Measurements from ENCODE around the gene ZDHHC1.

DNA sequence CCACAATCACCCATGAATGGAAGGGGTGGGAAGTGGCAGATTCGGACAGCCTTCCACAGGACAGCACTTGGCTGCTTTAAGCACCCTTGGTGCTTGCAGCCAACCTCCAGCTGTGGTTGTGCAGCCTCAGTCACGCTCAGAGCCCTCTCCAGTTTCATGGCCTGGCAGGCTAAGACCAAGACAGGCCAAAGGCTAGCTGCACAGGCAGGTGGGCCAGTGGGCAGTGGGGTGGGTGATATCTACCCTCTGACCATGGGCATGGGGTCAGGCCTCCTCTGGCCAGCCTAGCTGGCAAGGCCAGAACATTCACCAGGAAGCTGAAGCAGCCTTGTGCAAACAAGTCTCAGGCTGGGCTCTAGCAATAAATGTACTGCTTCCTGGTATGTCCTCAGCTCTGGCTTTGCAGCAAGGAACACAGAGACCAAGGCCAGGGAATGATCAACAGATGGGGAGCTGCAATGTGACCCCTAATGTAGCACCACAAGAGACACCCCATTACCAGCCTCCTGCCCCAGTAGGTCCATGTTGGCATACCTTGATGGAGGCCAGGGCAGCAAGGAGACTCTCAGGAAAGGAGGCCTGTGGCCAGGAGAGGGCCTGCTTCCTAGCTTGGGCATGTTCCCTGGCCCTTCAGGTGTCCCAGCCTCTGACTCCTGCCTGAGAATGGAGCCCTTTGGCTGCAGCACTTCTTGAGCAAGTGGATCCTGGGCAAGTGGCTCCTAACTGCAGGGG lies 35.6 kb upstream of the ZDHHC1 start:
- TF ChIP-seq, protein P1, sequence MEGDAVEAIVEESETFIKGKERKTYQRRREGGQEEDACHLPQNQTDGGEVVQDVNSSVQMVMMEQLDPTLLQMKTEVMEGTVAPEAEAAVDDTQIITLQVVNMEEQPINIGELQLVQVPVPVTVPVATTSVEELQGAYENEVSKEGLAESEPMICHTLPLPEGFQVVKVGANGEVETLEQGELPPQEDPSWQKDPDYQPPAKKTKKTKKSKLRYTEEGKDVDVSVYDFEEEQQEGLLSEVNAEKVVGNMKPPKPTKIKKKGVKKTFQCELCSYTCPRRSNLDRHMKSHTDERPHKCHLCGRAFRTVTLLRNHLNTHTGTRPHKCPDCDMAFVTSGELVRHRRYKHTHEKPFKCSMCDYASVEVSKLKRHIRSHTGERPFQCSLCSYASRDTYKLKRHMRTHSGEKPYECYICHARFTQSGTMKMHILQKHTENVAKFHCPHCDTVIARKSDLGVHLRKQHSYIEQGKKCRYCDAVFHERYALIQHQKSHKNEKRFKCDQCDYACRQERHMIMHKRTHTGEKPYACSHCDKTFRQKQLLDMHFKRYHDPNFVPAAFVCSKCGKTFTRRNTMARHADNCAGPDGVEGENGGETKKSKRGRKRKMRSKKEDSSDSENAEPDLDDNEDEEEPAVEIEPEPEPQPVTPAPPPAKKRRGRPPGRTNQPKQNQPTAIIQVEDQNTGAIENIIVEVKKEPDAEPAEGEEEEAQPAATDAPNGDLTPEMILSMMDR (IDR thresholded peaks at IDR 0.05; ENCODE audit: low read depth, low read length): no peak
- no peak for TF ChIP-seq EZH2phosphoT487 (IDR thresholded peaks at IDR 0.05; ENCODE audit: low read depth)

Data from OCI-LY3 (cell line).